Measurements from ENCODE around the gene KCNC1. TPM values are rescaled to one million over a fixed set of nuclear protein-coding genes. Genes with fewer than 3 reads are reported as not detected.

The KCNC1 gene
- total and polyA plus RNA-seq, 9 of the 15 experiments (the other 6 are each of a cell fraction or from before 2014, with no cell fraction given) = 0.05 to 0.08 TPM; not detected in 7

DNA sequence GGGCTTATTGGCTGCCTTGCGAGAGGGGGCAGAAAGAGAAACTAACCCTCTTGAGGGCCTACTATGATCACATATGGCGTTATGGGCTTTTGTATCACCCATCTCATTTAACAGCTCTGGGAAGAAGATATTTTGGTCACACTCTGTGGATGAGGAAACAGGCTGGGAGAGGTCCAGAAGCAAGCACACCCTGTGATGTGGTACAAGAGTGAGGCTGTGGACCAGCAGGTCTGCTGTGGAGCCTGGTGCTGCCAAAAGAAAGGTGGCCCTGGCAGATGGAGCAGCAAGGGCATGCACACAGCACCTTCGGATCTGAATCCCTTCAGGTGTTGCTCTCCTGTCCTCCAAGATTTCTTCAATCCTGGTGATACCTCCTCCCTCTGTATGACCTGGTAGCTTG, 64.1 kb downstream of the KCNC1 start (continued):
- no peak for TF ChIP-seq MYBL2 (IDR thresholded peaks at IDR 0.05; ENCODE audit: low read depth)
- no peak for TF ChIP-seq MYBL2 (CRISPR knock-in tag; IDR thresholded peaks at IDR 0.05; ENCODE audit: borderline replicate concordance)
- no peak for TF ChIP-seq CLOCK (CRISPR knock-in tag; IDR thresholded peaks at IDR 0.05; ENCODE audit: borderline replicate concordance)
- no peak for TF ChIP-seq PURB (CRISPR knock-in tag; IDR thresholded peaks at IDR 0.05; ENCODE audit: low read depth)
- no peak for TF ChIP-seq HNRNPLL (IDR thresholded peaks at IDR 0.05; ENCODE audit: low read depth, low read length, poor library complexity, severe bottlenecking)
- no peak for TF ChIP-seq FOSL1 (tag; conservative IDR thresholded peaks at IDR 0.05)
- no peak for TF ChIP-seq SLC30A9 (CRISPR knock-in tag; IDR thresholded peaks at IDR 0.05)
- TF ChIP-seq HMG20A (CRISPR knock-in tag; conservative IDR thresholded peaks at IDR 0.05) = no peak
- TF ChIP-seq ZBTB5 (IDR thresholded peaks at IDR 0.05) = no peak

Data from K562 (cell line).